IPS-NIHi7 (cell line): Measurements from ENCODE around the gene LCORL.
"Not testable (repeated sequence)": the region's sequence is repeated elsewhere in the genome, so short reads cannot be mapped to it uniquely, and the experiment has no call there.

ENCODE experiments used
- DNase-seq: peaks from one replicate; pipeline ENCODE4 v3.0.0; 2012; ENCODE audit warnings: mixed read lengths; ENCODE audit errors: extremely low spot score

LCORL gene

DNA sequence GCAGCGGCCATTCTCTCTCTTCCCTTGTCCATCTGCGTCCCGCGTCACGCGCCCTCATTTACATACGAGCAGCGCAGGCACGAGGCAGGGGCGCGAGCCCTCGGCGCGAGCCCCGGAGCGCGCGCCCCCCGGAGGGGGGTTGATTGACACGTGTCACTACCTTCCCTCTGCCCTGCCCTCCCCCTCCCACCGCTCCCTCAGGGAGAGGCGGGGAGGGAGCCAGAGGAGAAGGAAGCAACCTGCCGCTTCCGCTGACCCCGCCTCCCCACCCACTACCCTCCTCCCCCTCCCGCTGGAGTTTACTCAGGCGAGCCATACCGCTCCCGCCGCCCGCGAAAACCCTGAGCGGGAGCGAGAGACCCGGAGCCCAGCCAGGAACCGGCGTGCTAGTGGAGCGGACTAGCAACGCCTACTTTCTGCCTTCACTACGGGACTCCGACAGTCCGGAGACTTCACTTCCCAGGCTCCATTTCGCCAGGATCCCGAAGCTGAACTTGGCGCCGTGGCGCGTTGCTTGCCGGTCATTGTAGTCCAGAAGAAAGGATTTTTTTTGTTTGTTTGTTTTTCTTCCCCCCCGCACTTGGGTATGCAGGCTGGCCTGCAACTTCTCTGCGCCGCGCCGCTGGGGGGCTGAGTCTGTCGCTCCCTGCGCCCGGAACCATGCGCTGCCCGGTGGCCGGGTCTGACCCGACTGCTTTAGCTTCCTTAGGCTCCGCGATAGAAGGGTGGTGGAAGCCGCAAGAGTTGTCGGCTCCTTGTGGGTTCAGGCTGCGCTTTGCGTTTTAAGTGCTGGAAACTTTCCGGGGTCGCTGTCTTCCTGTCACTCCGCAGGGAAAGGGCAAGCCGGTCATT lies at the start of gene LCORL:
Gene LCORL, minus strand, starts transcription at position 36 of the 852 bp plus-strand sequence. Its CDS starts 4 bp downstream, at position 32.
- peak; percentile 85 for DNase-seq

DNA sequence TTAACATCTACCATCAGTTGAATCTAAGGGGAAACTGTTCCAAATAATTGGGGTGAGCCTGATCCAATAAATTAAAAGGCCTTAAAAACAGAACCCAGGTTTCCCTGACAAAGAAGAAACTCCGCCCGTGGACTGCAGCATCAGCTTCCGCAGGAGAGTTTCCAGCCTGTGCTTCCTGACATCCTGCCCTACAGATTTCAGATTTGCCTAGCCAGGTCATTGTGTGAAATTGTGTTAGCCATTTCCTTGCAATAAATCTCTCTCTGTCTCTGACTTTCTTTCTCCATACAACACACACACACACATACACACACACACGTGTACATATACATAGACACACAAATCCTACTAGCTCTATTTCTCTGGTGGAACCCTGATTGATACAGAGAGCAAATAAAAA lies 48.3 kb upstream of the LCORL start:
- no peak for DNase-seq

DNA sequence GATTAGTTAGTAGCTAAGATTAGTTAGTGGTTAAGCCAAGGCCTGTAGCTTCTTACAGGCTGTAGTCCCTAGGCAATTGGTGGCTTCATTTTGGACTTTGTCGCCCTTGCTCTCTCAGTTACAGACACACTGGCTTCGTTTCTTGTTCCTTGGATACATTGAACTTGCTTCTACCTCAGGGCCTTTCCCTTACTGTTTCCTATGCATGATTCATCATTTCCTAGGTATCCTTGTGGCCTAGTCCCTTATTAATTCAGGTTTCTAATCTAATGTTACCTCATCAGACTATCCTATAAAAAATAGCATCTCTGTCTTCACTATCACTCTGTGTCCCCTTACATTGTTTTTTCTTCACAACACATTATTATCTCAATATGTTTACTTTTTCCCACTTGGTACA lies 45.5 kb upstream of the LCORL start:
- no peak for DNase-seq

DNA sequence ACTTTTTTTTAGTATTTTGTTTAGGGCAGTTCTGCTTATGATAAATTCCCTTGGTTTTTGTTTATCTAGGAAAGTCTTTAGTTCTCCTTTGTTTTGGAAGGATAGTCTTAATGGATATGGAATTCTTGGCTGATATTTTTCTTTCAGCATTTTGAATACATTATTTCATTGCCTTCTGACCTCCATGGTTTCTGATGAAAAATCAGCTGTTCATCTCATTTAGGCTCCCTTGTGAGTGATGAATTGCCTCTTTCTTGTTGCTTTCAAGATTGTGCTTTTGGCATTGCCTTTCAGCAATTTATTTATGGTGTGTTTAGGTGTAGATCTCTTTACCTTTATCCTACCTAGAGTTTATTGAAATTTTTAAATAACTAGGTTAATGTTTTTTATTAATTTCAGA lies 41.5 kb upstream of the LCORL start:
- no peak for DNase-seq

DNA sequence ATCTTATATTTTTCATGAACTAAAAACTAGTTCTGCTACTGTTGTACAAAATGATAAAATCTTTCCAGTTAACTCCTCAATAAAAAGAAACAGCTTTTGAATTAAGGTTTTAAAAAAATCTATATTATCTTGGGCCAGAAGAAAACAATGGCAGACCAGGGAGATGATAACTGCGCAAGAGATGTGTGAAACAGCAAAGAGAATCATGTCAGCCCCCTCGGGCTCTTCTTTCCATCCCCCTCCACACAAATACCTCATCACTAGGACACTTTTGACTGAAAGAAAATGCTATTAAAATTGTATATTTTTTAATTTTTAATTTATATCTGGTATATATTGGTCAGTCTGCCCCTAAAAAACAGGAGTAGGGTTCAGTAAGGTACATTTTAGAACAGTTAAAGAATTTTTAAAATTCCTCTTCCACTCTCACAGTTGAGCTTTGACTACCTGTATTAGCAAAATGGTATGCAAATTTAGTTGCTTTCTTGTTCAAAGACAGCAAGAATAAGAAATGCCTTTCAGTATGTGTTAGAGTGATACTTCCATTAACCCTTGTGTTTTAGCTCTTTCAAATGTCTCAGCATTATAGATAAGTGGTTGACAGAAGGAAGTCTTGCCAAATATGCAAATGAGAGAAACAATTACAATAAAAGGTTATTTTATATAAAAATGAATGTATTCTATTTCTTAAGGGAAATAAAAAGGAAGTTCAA lies 36.4 kb upstream of the LCORL start:
- no peak for DNase-seq

DNA sequence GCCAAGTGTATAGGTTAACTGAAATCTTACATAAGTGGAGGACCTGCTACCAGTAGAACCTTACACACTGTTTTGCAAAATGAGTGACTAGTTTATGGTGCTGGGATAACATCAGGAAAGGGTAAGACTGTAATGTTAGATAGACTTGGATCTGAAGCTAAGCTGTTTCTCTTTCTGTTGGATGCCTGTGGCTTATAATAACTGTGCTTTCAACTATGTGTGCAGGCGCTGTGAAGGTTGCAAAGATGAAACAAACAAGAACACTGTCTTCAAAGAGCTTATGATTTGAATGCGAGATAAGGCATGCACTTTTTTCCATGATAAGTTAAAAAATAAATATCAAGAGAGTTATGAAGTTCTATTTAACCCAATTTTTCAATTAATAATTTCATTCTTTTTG lies 34.5 kb upstream of the LCORL start:
- no peak for DNase-seq

DNA sequence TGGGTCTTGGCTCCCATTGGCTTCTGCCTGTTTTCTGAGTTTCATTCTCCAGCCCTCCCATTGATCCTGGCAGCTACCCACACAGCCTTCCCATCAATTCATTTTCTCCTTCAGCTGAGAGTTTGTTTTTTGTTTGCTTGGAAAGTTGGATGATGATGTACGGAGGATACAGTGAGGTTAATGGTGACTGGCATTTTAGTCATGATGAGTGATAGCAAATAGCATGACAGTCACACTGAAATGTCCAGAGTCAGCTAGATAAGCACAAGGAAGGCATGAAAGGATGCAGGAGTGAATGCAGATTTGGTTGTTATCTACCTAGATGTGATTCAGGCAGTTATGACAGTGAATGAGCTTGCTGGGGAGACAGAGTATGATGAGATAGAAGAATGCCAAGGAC lies 30.6 kb upstream of the LCORL start:
- DNase-seq, result no peak

DNA sequence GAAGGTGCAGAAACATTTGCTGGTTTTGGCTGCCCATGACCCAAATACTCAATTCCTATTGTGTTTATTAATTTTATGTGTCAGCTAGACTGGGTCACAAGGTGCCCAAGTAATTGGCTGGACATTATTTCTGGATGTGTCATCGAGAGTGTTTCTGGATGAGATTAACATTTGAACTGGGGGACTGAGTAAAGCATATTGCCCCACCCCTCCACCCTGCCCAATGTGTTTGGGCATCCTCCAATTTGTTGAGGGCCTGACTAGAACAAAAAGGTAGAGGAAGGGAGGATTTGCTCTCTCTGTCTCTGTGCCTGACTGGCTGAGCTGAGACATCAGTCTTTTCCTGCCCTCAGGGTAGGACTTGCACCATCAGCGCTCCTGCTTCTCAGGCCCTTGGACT lies 29.7 kb upstream of the LCORL start:
- DNase-seq, result no peak

DNA sequence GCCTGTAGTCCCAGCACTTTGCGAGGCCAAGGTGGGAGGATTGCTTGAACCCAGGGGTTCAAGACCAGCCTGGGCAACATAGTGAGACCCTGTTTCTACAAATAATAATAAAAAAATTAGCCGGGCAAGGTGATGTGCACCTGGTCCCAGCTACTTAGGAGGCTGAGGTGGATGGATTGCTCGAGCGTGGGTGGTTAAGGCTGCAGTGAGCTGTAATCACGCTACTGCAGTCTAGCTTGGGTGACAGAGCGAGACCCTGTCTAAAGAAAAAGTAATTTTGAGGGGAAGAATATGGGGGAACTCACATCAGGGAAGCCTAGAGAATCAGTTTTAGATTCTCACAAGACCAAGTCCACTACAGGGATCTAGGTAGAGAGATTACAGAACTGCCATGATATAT lies 28.9 kb upstream of the LCORL start:
- DNase-seq, result no peak

DNA sequence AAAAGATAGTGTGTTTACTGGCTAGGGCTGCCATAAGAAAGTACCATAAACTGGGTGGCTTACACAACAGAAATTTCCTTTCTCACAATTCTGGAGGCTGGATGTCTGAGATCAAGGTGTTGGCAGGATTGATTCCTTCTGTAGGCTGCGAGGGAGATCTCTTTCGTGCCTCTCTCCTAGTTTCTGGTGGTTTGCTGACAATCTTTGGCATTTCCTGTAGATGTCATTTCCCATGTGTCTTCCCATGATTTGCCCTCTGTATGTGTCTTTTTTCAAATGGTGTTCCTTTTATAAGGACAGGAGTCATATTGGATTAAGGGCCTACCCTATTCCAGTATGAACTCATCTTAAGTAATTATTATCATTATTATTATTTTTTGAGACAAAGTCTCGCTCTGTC lies 27.9 kb upstream of the LCORL start:
- DNase-seq, result no peak

DNA sequence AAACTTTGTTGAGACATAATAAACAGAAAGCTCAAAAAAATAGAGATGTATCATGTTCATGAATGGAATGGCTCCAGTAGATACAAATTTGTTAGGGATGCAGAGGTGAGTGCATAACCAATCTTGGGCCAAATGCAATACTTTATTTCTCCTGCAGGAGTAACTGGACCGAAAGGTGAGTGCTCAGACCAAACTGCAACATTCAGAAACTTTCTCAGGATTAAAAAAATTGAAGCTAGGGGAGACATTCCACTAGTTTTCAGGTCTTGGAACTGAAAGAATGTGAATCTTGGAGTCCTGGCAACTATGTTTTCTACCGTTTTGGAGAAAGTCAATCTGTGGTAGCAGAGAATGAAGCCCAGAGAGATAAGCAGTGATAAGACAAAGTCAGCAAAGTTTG lies 21.2 kb upstream of the LCORL start:
- no peak for DNase-seq

DNA sequence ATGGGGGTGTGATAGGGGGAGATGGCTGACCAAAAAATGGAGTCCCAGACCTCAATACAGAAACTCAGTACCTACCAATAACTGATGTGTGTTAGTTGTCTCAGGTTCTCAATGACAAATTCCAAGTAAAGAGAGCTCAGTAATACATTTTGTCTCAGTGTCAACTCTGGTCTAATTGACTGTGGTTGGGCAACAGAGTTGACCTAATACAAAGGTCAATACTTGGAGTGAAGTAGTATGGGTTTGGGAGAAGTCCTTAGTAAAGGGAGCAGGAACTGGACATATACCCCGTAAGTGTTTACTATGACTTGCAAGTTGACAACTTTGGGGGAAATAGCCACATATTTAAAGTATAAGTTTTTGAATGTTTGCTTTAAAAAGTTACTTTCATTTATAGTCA lies 20.5 kb upstream of the LCORL start:
- DNase-seq, result no peak

DNA sequence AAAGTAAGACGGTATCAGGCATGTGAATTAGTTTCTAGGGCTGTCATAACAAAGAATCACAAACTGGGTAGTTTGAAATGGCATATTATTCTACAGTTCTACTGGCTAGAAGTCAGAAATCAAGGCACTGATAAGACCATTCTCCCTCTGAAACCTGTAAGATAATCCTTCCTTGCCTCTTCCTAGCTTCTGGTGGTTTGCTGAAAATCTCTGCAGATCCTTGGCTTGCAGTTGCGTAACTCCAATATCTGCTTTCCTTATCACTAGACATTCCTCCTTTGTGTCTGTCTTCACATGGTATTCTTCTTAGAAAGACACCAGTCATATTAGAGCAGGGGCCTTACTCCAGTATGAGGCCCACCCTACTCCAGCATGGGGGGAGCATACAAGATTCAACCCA lies 19.6 kb upstream of the LCORL start:
- no peak for DNase-seq

DNA sequence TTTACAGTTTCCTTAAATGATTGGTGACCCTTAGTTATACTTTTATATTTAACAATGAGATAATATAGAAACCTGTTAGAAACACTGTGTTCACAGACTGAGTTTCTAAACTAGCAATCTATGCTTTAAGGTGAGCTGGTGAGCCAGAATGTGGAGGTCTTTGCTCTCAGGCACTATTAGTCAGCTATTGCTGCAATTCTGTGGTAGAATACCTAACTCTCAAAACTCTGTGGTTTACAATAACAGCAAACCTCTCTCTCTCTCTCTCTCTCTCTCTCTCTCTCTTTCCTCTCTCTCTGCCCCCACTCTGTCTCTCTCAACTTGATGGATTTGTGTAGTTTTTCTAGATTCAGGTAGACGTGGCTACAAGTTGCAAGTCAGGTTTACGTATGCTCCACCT lies 17.6 kb upstream of the LCORL start:
- no peak for DNase-seq

DNA sequence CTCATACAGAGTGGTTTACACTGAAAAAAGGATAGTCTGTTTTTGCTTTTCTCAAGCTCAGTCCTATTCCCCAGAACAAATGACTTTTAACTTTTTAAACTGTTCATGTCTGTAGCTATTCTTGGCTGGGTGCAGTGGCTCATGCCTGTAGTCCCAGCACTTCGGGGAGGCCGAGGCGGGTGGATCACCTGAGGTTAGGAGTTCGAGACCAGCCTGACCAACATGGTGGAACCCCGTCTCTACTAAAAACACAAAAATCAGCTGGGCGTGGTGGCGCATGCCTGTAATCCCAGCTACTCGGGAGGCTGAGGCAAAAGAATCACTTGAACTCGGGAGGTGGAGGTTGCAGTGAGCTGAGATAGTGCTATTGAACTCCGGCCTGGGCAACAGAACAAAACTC lies 14.8 kb upstream of the LCORL start:
- DNase-seq, result not testable (repeated sequence)

DNA sequence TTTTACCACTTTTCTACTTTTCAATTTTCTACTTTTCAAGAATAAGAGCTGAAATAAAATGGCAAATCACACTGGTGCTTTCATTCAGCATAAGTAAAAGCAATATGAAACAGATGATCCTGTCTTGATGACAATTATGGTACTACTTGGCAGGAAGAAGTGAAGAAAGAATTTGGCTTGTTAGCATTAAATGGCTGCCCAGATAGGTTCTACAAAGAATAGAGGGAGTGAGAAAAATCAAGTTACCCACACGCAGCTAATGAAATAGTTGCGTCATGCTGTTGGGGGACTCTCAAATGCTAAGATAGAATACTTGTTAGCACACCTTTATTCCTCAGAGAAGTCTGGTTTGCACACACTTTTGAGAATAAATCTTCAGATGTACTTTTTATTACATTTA lies 12.5 kb upstream of the LCORL start:
- DNase-seq, result no peak

DNA sequence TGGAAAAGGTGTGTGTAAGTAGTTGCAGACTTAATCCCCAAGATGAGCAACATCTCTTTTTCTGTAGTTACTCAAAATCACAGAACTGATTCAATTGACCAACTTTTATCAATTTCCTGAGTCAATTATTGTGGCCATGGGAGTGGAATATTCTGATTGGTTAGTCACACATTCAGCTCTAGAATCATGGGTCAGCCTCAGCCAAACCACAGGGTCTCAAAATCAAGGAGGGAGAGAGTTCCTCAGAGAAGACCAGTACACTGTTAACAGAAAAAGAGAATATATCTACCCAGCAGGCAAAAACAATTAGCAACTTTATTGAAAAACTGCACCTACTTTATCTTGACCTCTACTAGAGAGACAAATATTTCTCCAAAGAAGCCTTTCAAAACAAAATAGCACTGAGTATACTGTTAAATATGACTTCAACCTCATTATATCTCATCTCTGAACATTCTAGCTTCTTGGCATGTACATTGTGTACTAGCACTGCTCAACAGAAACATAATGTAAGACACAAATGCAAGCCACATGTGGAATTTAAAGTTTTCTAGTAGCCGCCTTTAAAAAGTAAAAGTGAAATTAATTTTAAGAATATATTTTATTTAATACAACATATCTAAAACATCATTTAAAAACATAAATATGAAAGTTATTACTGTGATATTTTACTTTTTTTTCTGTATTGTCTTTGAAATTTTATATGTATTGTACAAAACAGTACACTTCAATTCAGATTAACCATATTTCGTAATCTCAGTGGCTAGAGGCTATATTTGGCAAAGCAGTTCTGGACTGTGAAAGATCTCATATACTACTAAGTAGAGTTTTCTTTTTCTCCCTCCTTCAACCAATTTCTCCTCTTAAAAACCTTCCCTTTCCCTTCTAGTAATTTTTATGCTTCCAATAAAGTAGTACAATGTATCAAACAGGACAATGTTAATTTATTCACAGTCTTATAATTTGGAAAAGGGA lies 11.8 kb upstream of the LCORL start:
- no peak for DNase-seq

DNA sequence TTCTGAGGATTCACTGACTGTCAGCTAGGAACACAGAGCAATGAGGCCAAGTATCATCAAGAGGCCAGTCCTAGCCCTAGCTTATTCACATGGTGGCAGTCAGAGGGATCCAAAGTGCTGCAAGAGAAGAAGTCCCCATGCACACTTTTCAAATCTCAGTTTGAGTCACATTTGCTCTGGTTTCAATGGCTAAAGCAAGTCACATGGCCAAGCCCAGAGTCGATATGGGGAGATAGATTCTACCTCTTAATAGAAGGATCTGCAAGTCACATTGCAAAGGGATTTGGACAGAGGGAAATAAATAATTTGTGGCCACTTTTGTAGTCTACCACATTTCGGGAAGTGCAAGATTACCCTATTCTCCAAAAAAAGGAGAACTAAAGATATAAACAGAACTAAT lies 3.7 kb upstream of the LCORL start:
- DNase-seq, result no peak

DNA sequence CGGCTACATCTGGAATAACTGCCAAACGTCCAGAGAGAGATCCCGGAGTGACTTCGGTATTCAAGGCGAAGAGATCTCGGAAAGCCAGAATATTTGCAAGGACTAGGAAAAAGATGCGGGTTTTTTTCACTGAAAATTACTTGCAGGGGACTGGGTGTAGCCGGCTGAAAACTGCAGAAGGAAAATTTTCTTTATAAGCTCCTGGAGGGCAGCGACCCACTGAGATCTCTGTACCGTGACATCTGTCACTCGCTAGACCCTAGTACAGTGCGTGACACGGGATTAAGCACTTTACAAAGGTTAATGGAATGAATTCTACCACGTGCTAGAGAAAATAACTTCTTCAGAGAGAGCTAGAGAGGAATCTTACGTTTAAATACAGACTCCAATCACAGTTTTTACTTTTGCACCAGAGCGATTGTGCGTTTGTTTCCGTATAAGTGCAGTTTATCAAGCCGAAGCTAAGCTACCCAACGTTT lies 1.1 kb upstream of the LCORL start:
- DNase-seq, result no peak

DNA sequence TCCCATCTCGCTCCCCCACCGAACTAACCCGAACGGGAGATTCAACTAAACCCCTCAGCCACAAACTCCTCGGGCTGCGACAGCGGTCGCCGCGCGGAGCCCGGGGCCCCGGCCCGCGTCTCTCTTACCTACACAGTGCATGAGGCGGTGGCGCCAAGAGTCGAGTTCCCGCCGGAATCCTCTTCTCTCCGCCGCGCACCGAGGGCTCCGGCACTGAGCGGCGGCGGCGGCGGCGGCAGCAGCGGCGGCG lies 160 bp downstream of the LCORL start:
- DNase-seq, result peak; percentile 22

DNA sequence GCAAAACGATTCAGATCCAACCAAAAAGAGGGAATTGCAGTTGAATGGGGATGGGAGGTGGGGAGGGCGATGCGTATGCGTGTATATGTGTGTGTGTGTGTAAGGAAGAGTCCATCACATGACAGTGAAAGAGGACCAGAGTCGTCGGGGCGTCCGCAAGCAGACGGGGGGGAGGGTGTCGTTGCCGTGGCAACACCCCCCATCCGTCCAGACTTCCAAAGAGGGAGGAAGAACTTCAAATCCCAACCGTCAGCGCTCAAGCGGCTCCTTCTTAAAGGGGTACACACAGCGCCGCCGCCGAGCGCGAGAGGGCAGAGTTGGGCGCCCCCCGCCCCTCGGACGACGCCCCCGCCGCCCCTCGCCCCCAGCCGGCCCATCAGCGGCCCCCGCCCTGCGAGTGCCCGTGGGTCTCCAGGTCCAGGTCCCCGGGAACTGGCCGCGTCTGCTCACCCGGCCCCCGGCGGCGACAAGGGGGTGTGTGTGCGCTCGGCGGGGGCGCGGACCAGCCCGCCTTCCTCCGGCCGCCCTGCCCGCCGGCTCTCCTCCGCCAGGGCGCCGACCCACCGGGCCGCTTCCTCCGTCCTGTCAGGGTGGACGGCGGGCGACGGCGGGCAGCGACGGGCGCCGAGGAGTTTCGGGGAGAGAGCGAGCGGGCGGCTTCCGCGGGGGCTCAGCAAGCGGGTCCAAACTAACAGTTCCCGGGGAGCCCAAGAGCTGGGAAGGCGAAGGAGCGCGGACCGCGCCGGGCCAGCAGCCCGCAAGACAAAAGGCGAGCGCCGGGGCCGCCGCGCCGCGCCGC lies 685 bp downstream of the LCORL start:
- DNase-seq, result peak; percentile 70
